Breast epithelium (tissue), 3 donors: Measurements from ENCODE around the gene STIM2.

Source experiments
- POLR2A ChIP-seq: fragments of 450-650 bp; IDR thresholded peaks from one replicate; pipeline ENCODE4 v1.6.1; 2016; ENCODE audit warnings: antibody characterized with exemption, mild to moderate bottlenecking, moderate library complexity
- POLR2AphosphoS5 ChIP-seq, 3 donors: sonication (generic); formaldehyde crosslinking; IDR thresholded peaks; one replicate each; pipeline ENCODE4 v1.6.1; 2017; ENCODE audit warnings: antibody characterized with exemption in 3 of 3
- TF ChIP-seq, protein P1 (sequence below), 3 donors: fragments of 450-650 bp; IDR thresholded peaks; one replicate each; pipeline ENCODE4 v1.5.1; 2016 to 2017; ENCODE audit warnings: antibody characterized with exemption in 3 of 3, mild to moderate bottlenecking in 3 of 3, moderate library complexity in 3 of 3

DNA sequence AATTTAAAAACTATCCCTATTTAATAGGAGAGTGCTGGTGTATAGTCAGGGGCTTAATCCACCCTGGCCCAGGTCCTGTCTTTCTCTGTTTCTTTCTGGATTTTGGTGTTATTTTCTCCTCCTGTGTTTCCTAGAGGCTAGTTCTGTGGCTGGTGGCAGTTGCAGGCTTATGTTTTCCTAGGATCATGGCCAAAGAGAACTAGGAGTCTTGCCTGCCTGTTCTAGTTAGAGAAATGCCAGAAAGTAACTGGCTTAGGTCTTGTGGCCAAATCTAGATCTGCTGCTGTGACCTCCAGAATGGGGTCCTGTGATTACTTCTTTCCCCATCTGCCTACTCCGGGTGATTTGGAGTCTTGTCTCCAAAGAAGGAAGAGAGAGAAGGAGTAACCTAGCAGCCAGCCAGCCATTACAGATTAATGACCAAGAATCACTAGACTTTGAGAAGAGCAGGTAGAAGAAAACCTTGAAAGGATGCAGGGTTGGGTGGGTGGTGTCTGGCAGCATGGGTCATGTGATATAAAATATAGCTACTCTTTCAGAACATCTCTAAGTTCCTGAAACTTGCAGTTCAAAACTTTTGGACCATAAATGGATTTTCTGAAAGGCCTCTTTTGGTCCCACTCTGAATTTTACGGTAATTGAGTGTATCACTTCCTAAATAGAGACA lies 117.9 kb downstream of the STIM2 start:
- TF ChIP-seq POLR2AphosphoS5 (IDR thresholded peaks at IDR 0.05) (no peak), POLR2A (no peak)
- TF ChIP-seq, protein P1, sequence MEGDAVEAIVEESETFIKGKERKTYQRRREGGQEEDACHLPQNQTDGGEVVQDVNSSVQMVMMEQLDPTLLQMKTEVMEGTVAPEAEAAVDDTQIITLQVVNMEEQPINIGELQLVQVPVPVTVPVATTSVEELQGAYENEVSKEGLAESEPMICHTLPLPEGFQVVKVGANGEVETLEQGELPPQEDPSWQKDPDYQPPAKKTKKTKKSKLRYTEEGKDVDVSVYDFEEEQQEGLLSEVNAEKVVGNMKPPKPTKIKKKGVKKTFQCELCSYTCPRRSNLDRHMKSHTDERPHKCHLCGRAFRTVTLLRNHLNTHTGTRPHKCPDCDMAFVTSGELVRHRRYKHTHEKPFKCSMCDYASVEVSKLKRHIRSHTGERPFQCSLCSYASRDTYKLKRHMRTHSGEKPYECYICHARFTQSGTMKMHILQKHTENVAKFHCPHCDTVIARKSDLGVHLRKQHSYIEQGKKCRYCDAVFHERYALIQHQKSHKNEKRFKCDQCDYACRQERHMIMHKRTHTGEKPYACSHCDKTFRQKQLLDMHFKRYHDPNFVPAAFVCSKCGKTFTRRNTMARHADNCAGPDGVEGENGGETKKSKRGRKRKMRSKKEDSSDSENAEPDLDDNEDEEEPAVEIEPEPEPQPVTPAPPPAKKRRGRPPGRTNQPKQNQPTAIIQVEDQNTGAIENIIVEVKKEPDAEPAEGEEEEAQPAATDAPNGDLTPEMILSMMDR (IDR thresholded peaks at IDR 0.05): no peak
